GM18951 (cell line): ENCODE results near the gene RMND5B.

Source experiments
- POLR2A ChIP-seq: IDR thresholded peaks from 4 replicates; pipeline ENCODE4 v1.6.1; 2011; ENCODE audit warnings: mild to moderate bottlenecking; ENCODE audit not compliant: insufficient read length, insufficient read depth; ENCODE audit errors: extremely low read depth
- in situ Hi-C: fragments of 300-500 bp; cut with MboI; formaldehyde crosslinking; loops from one replicate; pipeline ENCODE4 v1.12.0; 2022; ENCODE audit warnings: low sequenced_read_pairs, mixed read lengths, inconsistent platforms; ENCODE audit not compliant: unreplicated experiment

RMND5B gene

GRCh38 chr5:178199581-178200434 is 69.0 kb downstream of the RMND5B start:
- TF ChIP-seq POLR2A = no peak

More at GRCh38 chr5:178199581-178200434, 69.0 kb downstream of the RMND5B start:
- in situ Hi-C loops = no loop called here
